ENCODE data around the gene PARPBP. TPM values are rescaled to one million over a fixed set of nuclear protein-coding genes. Genes with fewer than 3 reads are reported as not detected.
"Not testable (repeated sequence)": the region's sequence is repeated elsewhere in the genome, so short reads cannot be mapped to it uniquely, and the experiment has no call there.

Gene PARPBP
- total and polyA plus RNA-seq, 2 of the 13 experiments (the other 11 are each of a cell fraction or from before 2014, with no cell fraction given) = 6.7 to 28.4 TPM

DNA sequence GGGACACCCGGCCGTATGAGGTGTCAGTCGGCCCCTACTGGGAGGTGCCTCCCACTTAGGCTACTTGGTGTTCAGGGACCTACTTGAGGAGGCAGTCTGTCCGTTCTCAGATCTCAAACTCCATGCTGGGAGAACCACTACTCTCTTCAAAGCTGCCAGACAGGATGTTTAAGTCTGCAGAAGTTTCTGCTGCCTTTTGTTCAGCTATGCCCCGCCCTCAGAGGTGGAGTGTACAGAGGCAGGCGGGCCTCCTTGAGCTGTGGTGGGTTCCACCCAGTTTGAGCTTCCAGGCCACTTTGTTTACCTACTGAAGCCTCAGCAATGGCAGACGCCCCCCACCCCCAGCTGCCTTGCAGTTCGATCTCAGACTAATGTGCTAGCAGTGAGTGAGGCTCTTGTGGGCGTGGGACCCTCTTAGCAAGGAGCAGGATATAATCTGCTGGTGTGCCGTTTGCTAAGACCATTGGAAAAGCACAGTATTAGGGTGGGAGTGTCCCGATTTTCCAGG is 22.9 kb downstream of the PARPBP start:
- 80% methylated on average over 1 of the region's 11 CpGs for WGBS (ENCODE audit: low lambda C conversion rate)
- H3K4me3 ChIP-seq (replicated peaks in 1 of 3; ENCODE audit: insufficient read depth in 1 of 3, low read depth in 2 of 3, low read length in 3 of 3); H3K4me1 ChIP-seq (ENCODE audit: insufficient read depth, low read length); DNase-seq (ENCODE audit: low spot score); H3K9me3 ChIP-seq (ENCODE audit: low read length); BruUV-seq (replicated peaks); H2AFZ ChIP-seq (ENCODE audit: low read length); POLR2A ChIA-PET; CTCF ChIA-PET (ENCODE audit: low intra/inter-chr PET ratio, low total read pairs); in situ Hi-C loops (cut with HindIII; ENCODE audit: extremely low pct_ligation_motif_present, low pct_unique_long_range_greater_than_20kb); H4K20me1 ChIP-seq (ENCODE audit: insufficient read depth, low read length); H3K27me3 ChIP-seq (ENCODE audit: control insufficient read depth in 1 of 2, insufficient read depth in 2 of 2, low read length in 2 of 2); FAIRE-seq; ATAC-seq; H3K36me3 ChIP-seq (replicated peaks in 1 of 2; ENCODE audit: control insufficient read depth in 1 of 2, insufficient read depth in 2 of 2, low read length in 2 of 2); H3K79me2 ChIP-seq (ENCODE audit: insufficient read depth, low read length); intact Hi-C loops (cut with micrococcal nuclease; ENCODE audit: unreplicated experiment); H3K4me2 ChIP-seq (ENCODE audit: low read depth, low read length); H3K27ac ChIP-seq (ENCODE audit: extremely low read length, insufficient read depth, low read length); H3K9ac ChIP-seq (ENCODE audit: insufficient read depth, low read depth, low read length): not testable (repeated sequence)

DNA sequence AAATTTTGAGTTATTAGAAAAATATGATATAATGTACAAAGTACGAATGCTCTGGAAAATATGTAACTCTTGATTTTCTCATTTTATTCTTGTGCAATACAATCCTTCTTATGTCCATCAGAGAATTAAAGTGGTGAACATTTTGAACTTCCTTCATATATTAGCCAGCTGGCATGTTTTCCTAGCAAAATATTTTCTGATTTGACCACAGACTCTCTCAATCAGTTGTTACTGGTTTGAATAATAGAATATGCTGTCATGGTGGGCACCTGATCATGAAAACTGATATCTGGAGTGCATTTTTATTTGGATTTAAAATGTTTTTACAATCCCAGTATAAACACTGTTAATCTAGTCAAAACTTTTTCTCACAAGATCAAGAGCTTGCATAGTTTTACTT is 24.2 kb downstream of the PARPBP start:
- POLR2A ChIA-PET = no interaction called here
- in situ Hi-C loops (cut with HindIII; ENCODE audit: extremely low pct_ligation_motif_present, low pct_unique_long_range_greater_than_20kb) = no loop called here
- no peak for FAIRE-seq
- intact Hi-C loops (cut with micrococcal nuclease; ENCODE audit: unreplicated experiment) = no loop called here
- no peak for ATAC-seq
- Histone ChIP-seq H3K36me3 (replicated peaks in 1 of 2; ENCODE audit: control insufficient read depth in 1 of 2, insufficient read depth in 2 of 2, low read length in 2 of 2) (no peaks in the 10 kb centered on the region), H3K4me3 (replicated peaks in 1 of 3; ENCODE audit: insufficient read depth in 1 of 3, low read depth in 2 of 3, low read length in 3 of 3) (no peak overlapping the region), H3K9me3 (ENCODE audit: low read length) (no peaks in the 10 kb centered on the region), H3K27me3 (ENCODE audit: control insufficient read depth in 1 of 2, insufficient read depth in 2 of 2, low read length in 2 of 2) (no peaks in the 10 kb centered on the region), H3K4me1 (ENCODE audit: insufficient read depth, low read length) (no peaks in the 10 kb centered on the region), H4K20me1 (ENCODE audit: insufficient read depth, low read length) (no peaks in the 10 kb centered on the region), H2AFZ (ENCODE audit: low read length) (no peak overlapping the region), H3K79me2 (ENCODE audit: insufficient read depth, low read length) (no peaks in the 10 kb centered on the region), H3K9ac (ENCODE audit: insufficient read depth, low read depth, low read length) (no peak overlapping the region), H3K4me2 (ENCODE audit: low read depth, low read length) (no peak overlapping the region), H3K27ac (ENCODE audit: extremely low read length, insufficient read depth, low read length) (no peak overlapping the region)
- DNase-seq (ENCODE audit: low spot score) = no peak
- BruUV-seq (replicated peaks) = no TSS peak
- TF ChIP-seq CREB1 (IDR thresholded peaks at IDR 0.05) (no peak), CREB1 (CRISPR knock-in tag; IDR thresholded peaks at IDR 0.05) (no peak), SSRP1 (CRISPR knock-in tag; IDR thresholded peaks at IDR 0.05) (no peak), NFE2L1 (CRISPR knock-in tag; IDR thresholded peaks at IDR 0.05; ENCODE audit: borderline replicate concordance) (no peak)
- 94% methylated on average over 1 of the region's 1 CpG for WGBS (ENCODE audit: low lambda C conversion rate)
- CTCF ChIA-PET (ENCODE audit: low intra/inter-chr PET ratio, low total read pairs) = no interaction called here

DNA sequence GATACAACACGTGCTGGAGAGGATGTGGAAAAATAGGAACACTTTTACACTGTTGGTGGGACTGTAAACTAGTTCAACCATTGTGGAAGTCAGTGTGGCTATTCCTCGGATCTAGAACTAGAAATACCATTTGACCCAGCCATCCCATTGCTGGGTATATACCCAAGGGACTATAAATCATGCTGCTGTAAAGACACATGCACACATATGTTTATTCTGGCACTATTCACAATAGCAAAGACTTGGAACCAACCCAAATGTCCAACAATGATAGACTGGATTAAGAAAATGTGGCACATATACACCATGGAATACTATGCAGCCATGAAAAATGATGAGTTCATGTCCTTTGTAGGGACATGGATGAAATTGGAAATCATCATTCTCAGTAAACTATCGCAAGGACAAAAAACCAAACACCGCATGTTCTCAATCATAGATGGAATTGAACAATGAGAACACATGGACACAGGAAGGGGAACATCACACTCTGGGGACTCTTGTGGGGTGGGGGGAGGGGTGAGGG is 27.1 kb downstream of the PARPBP start:
- H3K9me3 ChIP-seq (ENCODE audit: low read length); ATAC-seq; H3K4me1 ChIP-seq (ENCODE audit: insufficient read depth, low read length); H3K36me3 ChIP-seq (replicated peaks in 1 of 2; ENCODE audit: control insufficient read depth in 1 of 2, insufficient read depth in 2 of 2, low read length in 2 of 2); H3K4me2 ChIP-seq (ENCODE audit: low read depth, low read length); H3K27me3 ChIP-seq (ENCODE audit: control insufficient read depth in 1 of 2, insufficient read depth in 2 of 2, low read length in 2 of 2); FAIRE-seq; CTCF ChIA-PET (ENCODE audit: low intra/inter-chr PET ratio, low total read pairs); POLR2A ChIA-PET; H2AFZ ChIP-seq (ENCODE audit: low read length); H3K4me3 ChIP-seq (replicated peaks in 1 of 3; ENCODE audit: insufficient read depth in 1 of 3, low read depth in 2 of 3, low read length in 3 of 3); H4K20me1 ChIP-seq (ENCODE audit: insufficient read depth, low read length); H3K79me2 ChIP-seq (ENCODE audit: insufficient read depth, low read length); BruUV-seq (replicated peaks); in situ Hi-C loops (cut with HindIII; ENCODE audit: extremely low pct_ligation_motif_present, low pct_unique_long_range_greater_than_20kb); intact Hi-C loops (cut with micrococcal nuclease; ENCODE audit: unreplicated experiment); DNase-seq (ENCODE audit: low spot score); H3K9ac ChIP-seq (ENCODE audit: insufficient read depth, low read depth, low read length); H3K27ac ChIP-seq (ENCODE audit: extremely low read length, insufficient read depth, low read length): not testable (repeated sequence)
- 96% methylated on average over 4 of the region's 4 CpGs for WGBS (ENCODE audit: low lambda C conversion rate)

DNA sequence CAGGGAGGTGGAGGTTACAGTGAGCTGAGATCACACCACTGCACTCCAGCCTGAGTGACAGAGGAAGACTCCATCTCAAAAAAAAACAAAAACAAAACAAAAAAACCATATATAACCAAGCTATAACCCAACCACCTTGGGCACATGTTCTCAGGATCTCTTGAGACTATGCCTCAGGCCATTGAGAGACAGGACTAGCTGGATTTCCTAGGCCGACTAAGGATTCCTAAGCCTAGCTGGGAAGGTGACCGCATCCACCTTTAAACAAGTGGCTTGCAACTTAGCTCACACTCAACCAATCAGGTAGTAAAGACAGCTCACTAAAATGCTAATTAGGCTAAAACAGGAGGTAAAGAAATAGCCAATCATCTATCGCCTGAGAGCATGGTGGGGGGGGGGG is 35.2 kb downstream of the PARPBP start:
- ATAC-seq; H3K9ac ChIP-seq (ENCODE audit: insufficient read depth, low read depth, low read length); H3K4me1 ChIP-seq (ENCODE audit: insufficient read depth, low read length); DNase-seq (ENCODE audit: low spot score); H3K4me2 ChIP-seq (ENCODE audit: low read depth, low read length); H3K27me3 ChIP-seq (ENCODE audit: control insufficient read depth in 1 of 2, insufficient read depth in 2 of 2, low read length in 2 of 2); H3K36me3 ChIP-seq (replicated peaks in 1 of 2; ENCODE audit: control insufficient read depth in 1 of 2, insufficient read depth in 2 of 2, low read length in 2 of 2); H3K27ac ChIP-seq (ENCODE audit: extremely low read length, insufficient read depth, low read length); H3K4me3 ChIP-seq (replicated peaks in 1 of 3; ENCODE audit: insufficient read depth in 1 of 3, low read depth in 2 of 3, low read length in 3 of 3); H3K9me3 ChIP-seq (ENCODE audit: low read length); H4K20me1 ChIP-seq (ENCODE audit: insufficient read depth, low read length); BruUV-seq (replicated peaks); POLR2A ChIA-PET; in situ Hi-C loops (cut with HindIII; ENCODE audit: extremely low pct_ligation_motif_present, low pct_unique_long_range_greater_than_20kb); FAIRE-seq; intact Hi-C loops (cut with micrococcal nuclease; ENCODE audit: unreplicated experiment); CTCF ChIA-PET (ENCODE audit: low intra/inter-chr PET ratio, low total read pairs); H3K79me2 ChIP-seq (ENCODE audit: insufficient read depth, low read length); H2AFZ ChIP-seq (ENCODE audit: low read length): not testable (repeated sequence)
- 97% methylated on average over 3 of the region's 3 CpGs for WGBS (ENCODE audit: low lambda C conversion rate)
